ENCODE results near the gene DNAAF3.

- TF ChIP-seq POLR2A (IDR thresholded peaks at IDR 0.05; ENCODE audit: low read depth, low read length) (no peak), POLR2AphosphoS5 (IDR thresholded peaks at IDR 0.05; ENCODE audit: low read depth, low read length) (no peak), TAF1 (IDR thresholded peaks at IDR 0.05; ENCODE audit: borderline replicate concordance, low read depth, low read length) (no peak)
These were observed 47.1 kb upstream of the DNAAF3 start for GRCh38 chr19:55213547-55213946.
